Kidney (tissue), 14 donors: Measurements from ENCODE around the gene ERP29. TPM values are rescaled to one million over a fixed set of nuclear protein-coding genes. Genes with fewer than 3 reads are reported as not detected.

Source experiments
- DNase-seq, 5 donors: peaks; one replicate each; pipeline ENCODE4 v3.0.0-alpha.2; 2013 to 2020
- FAIRE-seq: peaks from 2 replicates; lab custom pipeline; 2012; peaks lifted over from hg19 to GRCh38; lab: Jason Lieb, UNC
- H3K27ac ChIP-seq, 2 donors: one replicate each; pipeline ENCODE4 v1.7.0; 2013; ENCODE audit warnings: low read depth in 2 of 2, low read length in 2 of 2, inconsistent platforms in 1 of 2
- H3K27me3 ChIP-seq: one replicate; pipeline ENCODE4 v1.7.1; 2013; ENCODE audit warnings: low read length, inconsistent platforms; ENCODE audit not compliant: control insufficient read depth, insufficient read depth
- H3K36me3 ChIP-seq, 3 donors: one replicate each; pipeline versions ENCODE4 v1.7.0 to v1.7.1; 2013; ENCODE audit warnings: low read length in 3 of 3, control low read depth in 1 of 3, inconsistent platforms in 1 of 3; ENCODE audit not compliant: insufficient read depth in 3 of 3, control insufficient read depth in 2 of 3
- H3K4me1 ChIP-seq, 3 donors: one replicate each; pipeline versions ENCODE4 v1.7.0 to v1.7.1; 2013; ENCODE audit warnings: low read length in 3 of 3, inconsistent platforms in 1 of 3, low read depth in 1 of 3; ENCODE audit not compliant: control insufficient read depth in 2 of 3, insufficient read depth in 2 of 3
- H3K4me3 ChIP-seq, 3 donors: one replicate each; pipeline versions ENCODE4 v1.7.0 to v1.8.1; 2013; ENCODE audit warnings: low read length in 3 of 3, control low read depth in 1 of 3, inconsistent platforms in 1 of 3
- H3K9ac ChIP-seq, 3 donors: one replicate each; pipeline versions ENCODE4 v1.7.0 to v1.7.1; 2013; ENCODE audit warnings: low read length in 3 of 3, control low read depth in 1 of 3, inconsistent platforms in 1 of 3
- H3K9me3 ChIP-seq, 3 donors: one replicate each; pipeline versions ENCODE4 v1.7.0 to v1.7.1; 2013; ENCODE audit warnings: low read length in 3 of 3, control low read depth in 1 of 3, inconsistent platforms in 1 of 3; ENCODE audit not compliant: control insufficient read depth in 2 of 3, insufficient read depth in 1 of 3
- intact Hi-C: fragments of 100-400 bp; cut with DNase I; formaldehyde crosslinking; loops from one replicate; pipeline ENCODE4 v1.11.1; 2022
- polyA plus RNA-seq: library from polyadenylated mRNA; stranded (reverse); fragments of 350-450 nt; fragmentation: Illumina TruSeq; extraction: RNeasy Lipid Tissue Mini Kit (QIAGEN cat#74804); gene quantifications from one replicate; pipeline ENCODE4 v1.2.3, GENCODE V29; 2014; ENCODE audit warnings: low read depth, low replicate concordance; ENCODE audit not compliant: insufficient read depth
- total RNA-seq: library from RNA; stranded (reverse); fragmentation: NEBNext Ultra II Directional; extraction: Animal tissue kit (Norgen Biotek cat#: 25700); gene quantifications from one replicate; pipeline ENCODE4 v1.2.1, GENCODE V29; 2021
- TF ChIP-seq, protein P1 (sequence below): IDR thresholded peaks from 3 replicates; pipeline ENCODE4 v1.5.1; 2012; ENCODE audit warnings: mild to moderate bottlenecking, moderate library complexity, borderline replicate concordance; ENCODE audit not compliant: insufficient read depth; ENCODE audit errors: extremely low read depth
- donor health status: control.
- donor health status: control.
- donor health status: control.
- donor health status: control.
- donor health status: control.
- donor health status: DM: yes; HTN: yes; CAD: no.
- donor health status: Normal renal cell carcinoma (clear cell type).

Gene ERP29
- total and polyA plus RNA-seq, 2 donors from 2014 or later: 104 to 220 TPM

DNA sequence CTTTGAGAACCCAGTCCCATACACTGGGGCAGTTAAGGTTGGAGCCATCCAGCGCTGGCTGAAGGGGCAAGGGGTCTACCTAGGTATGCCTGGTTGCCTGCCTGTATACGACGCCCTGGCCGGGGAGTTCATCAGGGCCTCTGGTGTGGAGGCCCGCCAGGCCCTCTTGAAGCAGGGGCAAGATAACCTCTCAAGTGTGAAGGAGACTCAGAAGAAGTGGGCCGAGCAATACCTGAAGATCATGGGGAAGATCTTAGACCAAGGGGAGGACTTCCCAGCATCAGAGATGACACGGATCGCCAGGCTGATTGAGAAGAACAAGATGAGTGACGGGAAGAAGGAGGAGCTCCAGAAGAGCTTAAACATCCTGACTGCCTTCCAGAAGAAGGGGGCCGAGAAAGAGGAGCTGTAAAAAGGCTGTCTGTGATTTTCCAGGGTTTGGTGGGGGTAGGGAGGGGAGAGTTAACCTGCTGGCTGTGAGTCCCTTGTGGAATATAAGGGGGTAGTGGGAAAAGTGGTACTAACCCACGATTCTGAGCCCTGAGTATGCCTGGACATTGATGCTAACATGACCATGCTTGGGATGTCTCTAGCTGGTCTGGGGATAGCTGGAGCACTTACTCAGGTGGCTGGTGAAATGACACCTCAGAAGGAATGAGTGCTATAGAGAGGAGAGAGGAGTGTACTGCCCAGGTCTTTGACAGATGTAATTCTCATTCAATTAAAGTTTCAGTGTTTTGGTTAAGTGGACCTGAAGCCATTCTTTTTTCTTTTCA lies 9.2 kb downstream of the ERP29 start:
- H3K4me1 ChIP-seq: peaks cover 0 to 2% (median 0%) of the 10 kb centered on the region in 3 donors
- no peaks in the 10 kb centered on the region for H3K27me3 ChIP-seq
- FAIRE-seq (no peak), DNase-seq (no peak)
- H3K27ac ChIP-seq: no peak overlapping the region
- no peaks in the 10 kb centered on the region for H3K9me3 ChIP-seq
- TF ChIP-seq, protein P1, sequence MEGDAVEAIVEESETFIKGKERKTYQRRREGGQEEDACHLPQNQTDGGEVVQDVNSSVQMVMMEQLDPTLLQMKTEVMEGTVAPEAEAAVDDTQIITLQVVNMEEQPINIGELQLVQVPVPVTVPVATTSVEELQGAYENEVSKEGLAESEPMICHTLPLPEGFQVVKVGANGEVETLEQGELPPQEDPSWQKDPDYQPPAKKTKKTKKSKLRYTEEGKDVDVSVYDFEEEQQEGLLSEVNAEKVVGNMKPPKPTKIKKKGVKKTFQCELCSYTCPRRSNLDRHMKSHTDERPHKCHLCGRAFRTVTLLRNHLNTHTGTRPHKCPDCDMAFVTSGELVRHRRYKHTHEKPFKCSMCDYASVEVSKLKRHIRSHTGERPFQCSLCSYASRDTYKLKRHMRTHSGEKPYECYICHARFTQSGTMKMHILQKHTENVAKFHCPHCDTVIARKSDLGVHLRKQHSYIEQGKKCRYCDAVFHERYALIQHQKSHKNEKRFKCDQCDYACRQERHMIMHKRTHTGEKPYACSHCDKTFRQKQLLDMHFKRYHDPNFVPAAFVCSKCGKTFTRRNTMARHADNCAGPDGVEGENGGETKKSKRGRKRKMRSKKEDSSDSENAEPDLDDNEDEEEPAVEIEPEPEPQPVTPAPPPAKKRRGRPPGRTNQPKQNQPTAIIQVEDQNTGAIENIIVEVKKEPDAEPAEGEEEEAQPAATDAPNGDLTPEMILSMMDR: no peak
- H3K9ac ChIP-seq: no peak overlapping the region
- intact Hi-C loops: no loop called here
- H3K4me3 ChIP-seq: no peak overlapping the region
- peaks cover 2 to 29% (median 28%) of the 10 kb centered on the region in 3 donors for H3K36me3 ChIP-seq

- FAIRE-seq: no peak
- peak in 2 of 5 donors; percentile 29 to 42 for DNase-seq
- H3K4me1 ChIP-seq: peaks cover 0 to 2% (median 0%) of the 10 kb centered on the region in 3 donors
- H3K27ac ChIP-seq: no peak overlapping the region
- no peak overlapping the region for H3K4me3 ChIP-seq
- H3K9me3 ChIP-seq: no peaks in the 10 kb centered on the region
- H3K27me3 ChIP-seq: no peaks in the 10 kb centered on the region
- intact Hi-C loops: no loop called here
- H3K9ac ChIP-seq: no peak overlapping the region
- H3K36me3 ChIP-seq: peaks cover 2 to 32% (median 27%) of the 10 kb centered on the region in 3 donors
- TF ChIP-seq, protein P1: no peak
These were observed 10.7 kb downstream of the ERP29 start for GRCh38 chr12:112023759-112024396.

GRCh38 chr12:112025808-112026375 lies 12.7 kb downstream of the ERP29 start:
- Histone ChIP-seq H3K27me3 (no peaks in the 10 kb centered on the region), H3K9me3 (no peaks in the 10 kb centered on the region), H3K4me1 (peaks cover 0 to 2% (median 0%) of the 10 kb centered on the region in 3 donors), H3K4me3 (no peak overlapping the region), H3K9ac (no peak overlapping the region), H3K36me3 (peaks cover under 1 to 34% (median 17%) of the 10 kb centered on the region in 3 donors), H3K27ac (no peak overlapping the region)
- TF ChIP-seq, protein P1: no peak
- no peak for FAIRE-seq
- intact Hi-C loops: no loop called here
- no peak for DNase-seq
